Measurements from ENCODE around the gene PMS2.

Gene PMS2

GRCh38 chr7:6031567-6031966 is 22.7 kb upstream of the PMS2 start:
- no peak overlapping the region for H3K9ac ChIP-seq (ENCODE audit: low read depth, low read length, poor library complexity, severe bottlenecking)
- H3F3A ChIP-seq (ENCODE audit: low read depth), result no peaks in the 10 kb centered on the region
- no peaks in the 10 kb centered on the region for H3K9me2 ChIP-seq (replicated peaks; ENCODE audit: low read depth, low read length)
- H3K9me3 ChIP-seq (ENCODE audit: insufficient read depth, low read depth, low read length), result no peaks in the 10 kb centered on the region
- H4K20me1 ChIP-seq (ENCODE audit: insufficient read depth, low read length, poor library complexity, severe bottlenecking), result no peaks in the 10 kb centered on the region
- no peaks in the 10 kb centered on the region for H3K27me3 ChIP-seq (ENCODE audit: insufficient read depth, low read length, poor library complexity, severe bottlenecking)
- H3K36me3 ChIP-seq (ENCODE audit: insufficient read depth, low read length), result peaks cover 66% of the 10 kb centered on the region; the same call in 1 of the 2 replicates
- no peak overlapping the region for H3K4me2 ChIP-seq (ENCODE audit: low read depth, low read length, poor library complexity, severe bottlenecking)
- no peak overlapping the region for H3K4me3 ChIP-seq (ENCODE audit: low read length, poor library complexity, severe bottlenecking)
- no peaks in the 10 kb centered on the region; the same call in 1 of the 2 replicates for H3K79me2 ChIP-seq (ENCODE audit: insufficient read depth, low read length)
- H2AFZ ChIP-seq (ENCODE audit: low read length), result no peak overlapping the region
- TF ChIP-seq CTCF (conservative IDR thresholded peaks at IDR 0.05; ENCODE audit: low read length), result no peak
- no peak for TF ChIP-seq EZH2phosphoT487 (IDR thresholded peaks at IDR 0.05; ENCODE audit: borderline replicate concordance)
- peaks cover 8% of the 10 kb centered on the region for H3K4me1 ChIP-seq (ENCODE audit: insufficient read depth, low read length, poor library complexity, severe bottlenecking)

GRCh38 chr7:6030988-6031387 is 22.1 kb upstream of the PMS2 start, which contains the start of gene ANKRD61:
Gene ANKRD61 (plus strand): TSS chr7:6031376. CDS start chr7:6031376, 0 bp downstream.
- no peaks in the 10 kb centered on the region for H3K9me3 ChIP-seq (ENCODE audit: insufficient read depth, low read depth, low read length)
- no peak within 1 kb of the TSS for H3K4me2 ChIP-seq (ENCODE audit: low read depth, low read length, poor library complexity, severe bottlenecking)
- H3K79me2 ChIP-seq (ENCODE audit: insufficient read depth, low read length), result no peaks in the 10 kb centered on the region; the same call in 1 of the 2 replicates
- H3K4me1 ChIP-seq (ENCODE audit: insufficient read depth, low read length, poor library complexity, severe bottlenecking), result peaks cover 13% of the 10 kb centered on the region
- peaks cover 65% of the 10 kb centered on the region; the same call in 1 of the 2 replicates for H3K36me3 ChIP-seq (ENCODE audit: insufficient read depth, low read length)
- H3K4me3 ChIP-seq (ENCODE audit: low read length, poor library complexity, severe bottlenecking), result no peak within 1 kb of the TSS
- no peak within 1 kb of the TSS for H3K9ac ChIP-seq (ENCODE audit: low read depth, low read length, poor library complexity, severe bottlenecking)
- no peaks in the 10 kb centered on the region for H3K27me3 ChIP-seq (ENCODE audit: insufficient read depth, low read length, poor library complexity, severe bottlenecking)
- peaks cover 3% of the 10 kb centered on the region for H4K20me1 ChIP-seq (ENCODE audit: insufficient read depth, low read length, poor library complexity, severe bottlenecking)
- no peak for TF ChIP-seq CTCF (conservative IDR thresholded peaks at IDR 0.05; ENCODE audit: low read length)
- TF ChIP-seq EZH2phosphoT487 (IDR thresholded peaks at IDR 0.05; ENCODE audit: borderline replicate concordance), result no peak
- H3F3A ChIP-seq (ENCODE audit: low read depth), result no peaks in the 10 kb centered on the region
- no peak within 1 kb of the TSS for H2AFZ ChIP-seq (ENCODE audit: low read length)
- no peaks in the 10 kb centered on the region for H3K9me2 ChIP-seq (replicated peaks; ENCODE audit: low read depth, low read length)

GRCh38 chr7:6028563-6028962 is 19.7 kb upstream of the PMS2 start:
- H3F3A ChIP-seq (ENCODE audit: low read depth), result no peaks in the 10 kb centered on the region

More at GRCh38 chr7:6028563-6028962, 19.7 kb upstream of the PMS2 start:
- H3K9ac ChIP-seq (ENCODE audit: low read depth, low read length, poor library complexity, severe bottlenecking), result no peak overlapping the region
- no peaks in the 10 kb centered on the region for H3K9me2 ChIP-seq (replicated peaks; ENCODE audit: low read depth, low read length)
- H3K4me1 ChIP-seq (ENCODE audit: insufficient read depth, low read length, poor library complexity, severe bottlenecking), result peaks cover 14% of the 10 kb centered on the region
- no peak for TF ChIP-seq CTCF (conservative IDR thresholded peaks at IDR 0.05; ENCODE audit: low read length)
- TF ChIP-seq EZH2phosphoT487 (IDR thresholded peaks at IDR 0.05; ENCODE audit: borderline replicate concordance), result no peak
- no peak overlapping the region for H2AFZ ChIP-seq (ENCODE audit: low read length)
- H3K79me2 ChIP-seq (ENCODE audit: insufficient read depth, low read length), result no peaks in the 10 kb centered on the region
- H4K20me1 ChIP-seq (ENCODE audit: insufficient read depth, low read length, poor library complexity, severe bottlenecking), result peaks cover 6% of the 10 kb centered on the region
- peaks cover 66% of the 10 kb centered on the region for H3K36me3 ChIP-seq (ENCODE audit: insufficient read depth, low read length)
- no peaks in the 10 kb centered on the region for H3K9me3 ChIP-seq (ENCODE audit: insufficient read depth, low read depth, low read length)
- no peaks in the 10 kb centered on the region for H3K27me3 ChIP-seq (ENCODE audit: insufficient read depth, low read length, poor library complexity, severe bottlenecking)
- no peak overlapping the region for H3K4me2 ChIP-seq (ENCODE audit: low read depth, low read length, poor library complexity, severe bottlenecking)
- no peak overlapping the region for H3K4me3 ChIP-seq (ENCODE audit: low read length, poor library complexity, severe bottlenecking)

Data from Loucy (cell line).